ENCODE measurements around the gene TXNRD1. TPM values are rescaled to one million over a fixed set of nuclear protein-coding genes. Genes with fewer than 3 reads are reported as not detected.

Gene TXNRD1
- total and polyA plus RNA-seq, 4 donors, result 23.6 to 70.8 (median 55.7) TPM

GRCh38 chr12:104305349-104305748 is 89.8 kb downstream of the TXNRD1 start:
- peaks cover 6 to 11% (median 10%) of the 10 kb centered on the region in 4 donors for H3K4me1 ChIP-seq (ENCODE audit: control insufficient read depth in 4 of 4, insufficient read depth in 4 of 4, low read length in 3 of 4)

DNA sequence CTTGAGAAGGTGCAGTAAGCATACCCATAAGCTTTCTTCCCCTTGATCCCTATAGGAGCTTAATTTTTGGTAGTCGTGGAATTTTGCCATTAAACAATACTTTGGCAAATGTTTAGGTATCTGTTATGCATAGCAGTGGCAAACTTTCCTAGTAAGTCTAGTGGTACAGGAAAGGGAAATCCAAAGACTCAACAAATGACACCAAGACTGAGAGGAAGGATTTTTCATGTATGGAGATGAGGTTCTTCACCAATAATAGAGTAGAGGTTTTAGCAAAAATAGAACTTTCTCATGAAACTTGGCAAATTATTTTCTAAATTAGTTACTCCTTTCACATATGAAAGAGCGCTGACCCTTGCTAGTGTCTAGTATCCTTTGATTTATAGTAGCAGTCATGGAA is 90.8 kb downstream of the TXNRD1 start:
- Histone ChIP-seq H3K9me3 (ENCODE audit: control insufficient read depth in 4 of 4, low read length in 3 of 4) (no peaks in the 10 kb centered on the region), H3K4me1 (ENCODE audit: control insufficient read depth in 4 of 4, insufficient read depth in 4 of 4, low read length in 3 of 4) (peaks cover 6 to 11% (median 10%) of the 10 kb centered on the region in 4 donors), H3K36me3 (ENCODE audit: control insufficient read depth in 4 of 4, insufficient read depth in 3 of 4, low read depth in 1 of 4, low read length in 3 of 4) (peaks cover 3 to 5% (median 3%) of the 10 kb centered on the region in 4 donors), H3K27ac (ENCODE audit: low read depth in 1 of 2, low read length in 2 of 2) (no peak overlapping the region), H3K4me3 (ENCODE audit: low read depth in 1 of 3, low read length in 3 of 3) (no peak overlapping the region), H3K27me3 (ENCODE audit: control insufficient read depth in 4 of 4, insufficient read depth in 4 of 4, low read length in 3 of 4) (no peaks in the 10 kb centered on the region), H3K9ac (ENCODE audit: low read depth in 1 of 2, low read length in 2 of 2) (no peak overlapping the region)
- DNase-seq (ENCODE audit: low spot score), result no peak
- no peak for TF ChIP-seq FOXA1 (IDR thresholded peaks at IDR 0.05)
- no peak for TF ChIP-seq RXRA (IDR thresholded peaks at IDR 0.05)
- no peak for TF ChIP-seq REST (IDR thresholded peaks at IDR 0.05)
- no peak for TF ChIP-seq GABPA (IDR thresholded peaks at IDR 0.05 in 1 of 2, conservative IDR thresholded peaks at IDR 0.05 in 1 of 2)
- TF ChIP-seq, protein P1, sequence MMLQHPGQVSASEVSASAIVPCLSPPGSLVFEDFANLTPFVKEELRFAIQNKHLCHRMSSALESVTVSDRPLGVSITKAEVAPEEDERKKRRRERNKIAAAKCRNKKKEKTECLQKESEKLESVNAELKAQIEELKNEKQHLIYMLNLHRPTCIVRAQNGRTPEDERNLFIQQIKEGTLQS (IDR thresholded peaks at IDR 0.05), result no peak
- TF ChIP-seq NR2F2 (IDR thresholded peaks at IDR 0.05), result no peak
- no peak for TF ChIP-seq SP1 (IDR thresholded peaks at IDR 0.05)
- no peak for TF ChIP-seq ZBTB33 (IDR thresholded peaks at IDR 0.05)
- no peak for TF ChIP-seq JUND (IDR thresholded peaks at IDR 0.05)
- TF ChIP-seq HNF4A (conservative IDR thresholded peaks at IDR 0.05), result no peak
- no peak for TF ChIP-seq YY1 (IDR thresholded peaks at IDR 0.05)
- TF ChIP-seq MAX (IDR thresholded peaks at IDR 0.05), result no peak
- TF ChIP-seq, protein P2, sequence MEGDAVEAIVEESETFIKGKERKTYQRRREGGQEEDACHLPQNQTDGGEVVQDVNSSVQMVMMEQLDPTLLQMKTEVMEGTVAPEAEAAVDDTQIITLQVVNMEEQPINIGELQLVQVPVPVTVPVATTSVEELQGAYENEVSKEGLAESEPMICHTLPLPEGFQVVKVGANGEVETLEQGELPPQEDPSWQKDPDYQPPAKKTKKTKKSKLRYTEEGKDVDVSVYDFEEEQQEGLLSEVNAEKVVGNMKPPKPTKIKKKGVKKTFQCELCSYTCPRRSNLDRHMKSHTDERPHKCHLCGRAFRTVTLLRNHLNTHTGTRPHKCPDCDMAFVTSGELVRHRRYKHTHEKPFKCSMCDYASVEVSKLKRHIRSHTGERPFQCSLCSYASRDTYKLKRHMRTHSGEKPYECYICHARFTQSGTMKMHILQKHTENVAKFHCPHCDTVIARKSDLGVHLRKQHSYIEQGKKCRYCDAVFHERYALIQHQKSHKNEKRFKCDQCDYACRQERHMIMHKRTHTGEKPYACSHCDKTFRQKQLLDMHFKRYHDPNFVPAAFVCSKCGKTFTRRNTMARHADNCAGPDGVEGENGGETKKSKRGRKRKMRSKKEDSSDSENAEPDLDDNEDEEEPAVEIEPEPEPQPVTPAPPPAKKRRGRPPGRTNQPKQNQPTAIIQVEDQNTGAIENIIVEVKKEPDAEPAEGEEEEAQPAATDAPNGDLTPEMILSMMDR (IDR thresholded peaks at IDR 0.05; ENCODE audit: low read depth, low read length, missing input control), result no peak
- no peak for TF ChIP-seq EGR1 (IDR thresholded peaks at IDR 0.05; ENCODE audit: low read depth in 2 of 2)
- TF ChIP-seq HNF4G (IDR thresholded peaks at IDR 0.05), result no peak
- TF ChIP-seq TAF1 (conservative IDR thresholded peaks at IDR 0.05), result no peak
- no peak for TF ChIP-seq FOXA2 (IDR thresholded peaks at IDR 0.05)
- WGBS, result 98% methylated on average over 2 of the region's 2 CpGs

More at GRCh38 chr12:104305349-104305748, 89.8 kb downstream of the TXNRD1 start:
- 88% methylated on average over 2 of the region's 2 CpGs for WGBS
- H3K9ac ChIP-seq (ENCODE audit: low read depth in 1 of 2, low read length in 2 of 2), result no peak overlapping the region
- no peak for TF ChIP-seq FOXA1 (IDR thresholded peaks at IDR 0.05)
- no peak for DNase-seq (ENCODE audit: low spot score)
- no peaks in the 10 kb centered on the region for H3K9me3 ChIP-seq (ENCODE audit: control insufficient read depth in 4 of 4, low read length in 3 of 4)
- peaks cover 0 to 1% (median 0%) of the 10 kb centered on the region in 4 donors for H3K36me3 ChIP-seq (ENCODE audit: control insufficient read depth in 4 of 4, insufficient read depth in 3 of 4, low read depth in 1 of 4, low read length in 3 of 4)
- H3K27ac ChIP-seq (ENCODE audit: low read depth in 1 of 2, low read length in 2 of 2), result no peak overlapping the region
- H3K4me3 ChIP-seq (ENCODE audit: low read depth in 1 of 3, low read length in 3 of 3), result no peak overlapping the region
- H3K27me3 ChIP-seq (ENCODE audit: control insufficient read depth in 4 of 4, insufficient read depth in 4 of 4, low read length in 3 of 4), result no peaks in the 10 kb centered on the region
